GM12891 (cell line): ENCODE results near the gene LFNG.
"Not testable (repeated sequence)": the region's sequence is repeated elsewhere in the genome, so short reads cannot be mapped to it uniquely, and the experiment has no call there.

Experiments
- DNase-seq: peaks from one replicate; pipeline ENCODE4 v3.0.0; 2011; ENCODE audit warnings: low spot score; ENCODE audit not compliant: insufficient read length
- FAIRE-seq: peaks from 2 replicates; lab custom pipeline; 2011; peaks lifted over from hg19 to GRCh38; lab: Jason Lieb, UNC
- PAX5 ChIP-seq: IDR thresholded peaks from 2 replicates; pipeline ENCODE4 v1.6.1; 2011; ENCODE audit warnings: low read length, moderate library complexity, mild to moderate bottlenecking; ENCODE audit not compliant: insufficient read depth, severe bottlenecking
- POLR2A ChIP-seq: IDR thresholded peaks from 2 replicates; pipeline ENCODE4 v1.6.1; 2011; ENCODE audit warnings: low read depth, low read length, control low read depth
- POLR2AphosphoS5 ChIP-seq: IDR thresholded peaks from 2 replicates; pipeline ENCODE4 v1.6.1; 2011; ENCODE audit warnings: low read depth, low read length, control low read depth
- POU2F2 ChIP-seq: IDR thresholded peaks from 2 replicates; pipeline ENCODE4 v1.6.1; 2011; ENCODE audit warnings: low read depth, mild to moderate bottlenecking, control low read depth, low read length, moderate library complexity
- SPI1 ChIP-seq: IDR thresholded peaks from 2 replicates; pipeline ENCODE4 v1.6.1; 2011; ENCODE audit warnings: low read depth, low read length, control low read depth
- TAF1 ChIP-seq: IDR thresholded peaks from 2 replicates; pipeline ENCODE4 v1.6.1; 2011; ENCODE audit warnings: low read depth, low read length, control low read depth

LFNG gene

DNA sequence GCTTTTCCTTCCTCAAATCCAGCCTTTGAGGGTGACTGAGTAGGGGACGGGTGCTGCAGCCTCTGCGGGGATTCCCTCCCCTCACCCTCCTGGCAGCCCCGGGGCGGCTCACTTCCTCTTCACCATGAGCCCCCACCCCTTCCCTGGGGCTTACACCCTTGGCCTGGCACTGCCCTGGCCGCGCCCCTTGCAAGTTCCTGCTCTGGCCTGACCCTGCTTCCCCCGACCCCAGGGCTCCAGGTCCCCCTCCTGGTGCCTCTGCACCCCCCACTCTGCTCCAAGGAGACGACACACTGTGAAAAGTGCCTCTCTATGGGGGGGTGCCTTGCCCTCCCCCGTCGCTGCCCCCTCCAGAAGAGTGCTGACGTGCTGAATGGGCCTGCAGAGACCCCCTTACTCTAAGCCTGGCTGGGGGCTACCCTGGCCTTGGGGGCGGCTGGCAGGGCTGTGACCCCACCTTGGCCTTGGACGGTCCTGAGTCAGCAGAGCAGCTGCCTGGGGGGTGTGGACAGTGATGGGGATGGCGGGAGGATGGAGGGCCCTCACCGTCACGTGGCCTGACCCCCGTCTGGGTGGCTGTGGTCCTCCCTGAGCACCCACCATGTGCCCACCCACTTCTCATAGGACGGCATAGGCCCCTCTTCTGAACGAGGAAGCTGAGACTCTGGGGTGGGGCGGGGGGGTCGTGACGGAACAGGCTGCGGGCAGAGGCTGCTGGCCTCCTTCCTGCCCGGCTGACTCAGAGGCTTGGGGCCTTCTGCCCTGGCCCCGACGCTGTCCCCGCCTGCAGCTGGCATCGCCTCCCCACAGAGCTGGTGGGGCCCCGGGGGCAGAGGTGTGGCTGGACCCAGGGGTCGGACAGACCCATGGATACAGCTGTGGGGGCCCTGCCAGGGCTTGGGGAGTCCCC is 9.8 kb downstream of the LFNG start:
- TF ChIP-seq SPI1 (peak; percentile 84), TAF1 (no peak)
- no peak for DNase-seq
- peak; percentile 60 for FAIRE-seq

DNA sequence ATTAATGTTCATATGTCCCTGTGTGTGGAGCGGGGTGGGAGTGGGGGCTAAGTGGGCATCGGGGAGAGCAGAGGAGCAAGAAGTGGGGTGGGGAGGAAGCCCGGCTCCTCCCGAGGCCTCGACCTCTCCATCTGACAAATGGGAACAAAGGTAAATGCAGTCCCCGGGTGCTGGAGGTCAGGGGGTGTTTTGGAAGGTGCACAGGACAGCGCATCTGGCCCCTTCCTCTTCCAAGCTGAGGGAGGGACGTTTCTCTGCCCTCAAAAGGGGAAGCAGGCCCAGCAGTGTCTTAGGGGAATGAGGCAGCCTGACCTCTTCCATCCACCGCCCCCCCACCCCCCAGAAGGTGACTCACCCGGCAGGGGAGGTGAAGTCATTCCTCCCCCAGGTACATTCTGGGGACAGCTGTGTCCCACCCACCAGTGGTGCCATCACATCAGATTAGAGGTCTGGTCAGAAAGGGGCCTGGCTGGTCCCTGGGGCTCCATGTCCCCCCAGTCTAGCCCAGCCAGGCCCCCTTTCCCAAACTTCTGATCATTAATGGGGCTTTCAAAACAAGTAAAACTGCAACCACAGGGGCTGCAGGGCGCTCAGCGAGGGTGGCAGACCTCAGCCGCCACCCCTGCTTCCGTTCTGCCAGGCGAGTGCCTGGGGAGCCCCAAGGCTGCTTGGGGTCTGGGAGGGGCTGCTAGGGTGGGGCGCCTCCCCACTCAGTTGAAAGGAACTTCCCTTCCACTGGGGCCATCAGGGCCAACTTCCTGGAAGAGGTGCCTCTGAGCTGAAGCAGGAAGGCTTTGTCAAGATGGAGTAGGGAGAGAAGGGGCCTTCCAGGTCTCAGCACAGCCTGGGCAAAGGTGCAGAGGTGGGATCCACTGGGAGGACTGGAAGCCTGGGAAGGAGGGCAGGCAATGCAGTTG is 10.8 kb downstream of the LFNG start:
- no peak for TF ChIP-seq POU2F2
- no peak for TF ChIP-seq POLR2AphosphoS5
- TF ChIP-seq SPI1: peak; percentile 70
- TF ChIP-seq POLR2A: no peak
- no peak for TF ChIP-seq TAF1
- TF ChIP-seq PAX5: no peak
- FAIRE-seq (peak; percentile 85), DNase-seq (no peak)

DNA sequence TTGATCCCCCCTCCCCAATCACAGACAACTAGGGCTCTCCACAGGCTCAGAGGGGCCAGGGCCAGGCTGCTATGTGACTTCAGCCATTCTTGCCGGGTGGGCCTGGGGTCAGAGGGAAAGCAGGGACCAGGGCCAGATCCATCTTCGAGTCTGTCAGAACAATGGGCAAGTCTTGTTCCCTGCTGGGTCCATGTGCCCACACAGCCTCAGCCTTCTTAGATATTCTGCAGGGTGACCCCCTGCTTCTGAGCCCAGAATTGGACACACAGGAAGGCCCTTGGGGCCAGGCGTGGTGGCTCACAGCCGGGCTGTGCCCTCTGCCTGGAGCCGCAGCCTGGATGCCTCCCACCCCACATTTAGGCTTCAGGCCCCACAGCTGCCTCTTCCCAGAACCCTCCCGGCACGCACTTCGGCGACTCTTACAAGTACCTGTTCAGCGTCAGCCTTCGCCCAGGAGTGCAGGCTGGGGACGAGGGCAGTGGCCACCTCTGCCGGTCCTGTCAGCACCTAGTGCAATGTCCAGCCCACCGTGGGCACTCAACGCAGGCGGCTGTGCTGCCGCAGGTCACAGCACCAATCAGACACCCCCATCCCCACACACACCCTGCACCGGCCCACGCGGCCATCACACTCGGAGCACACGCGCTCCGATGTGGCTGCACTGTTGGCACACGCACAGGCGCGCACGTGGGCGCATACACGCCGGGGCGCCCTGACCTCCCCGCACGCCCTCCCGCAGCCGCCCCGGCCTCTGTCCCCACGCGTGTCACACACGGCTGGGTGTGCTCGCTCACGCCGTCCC is 11.6 kb downstream of the LFNG start:
- not testable (repeated sequence) for DNase-seq, FAIRE-seq

DNA sequence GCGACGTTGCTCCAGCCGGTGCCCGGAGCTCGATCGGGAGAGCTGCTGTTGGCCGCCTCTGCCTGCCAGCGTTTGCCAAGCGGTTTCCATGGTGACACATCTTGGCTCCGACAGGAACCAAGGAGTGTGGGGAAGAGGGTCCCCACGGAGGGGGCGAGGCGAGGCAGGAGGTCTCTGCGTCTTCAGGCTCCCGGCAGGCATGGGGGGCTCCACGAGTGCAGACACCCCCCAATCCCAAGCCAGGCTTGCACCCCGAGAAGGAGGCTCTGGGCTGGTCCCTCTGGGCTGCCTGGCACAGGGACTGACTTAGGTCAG is 12.2 kb downstream of the LFNG start:
- not testable (repeated sequence) for FAIRE-seq, DNase-seq

DNA sequence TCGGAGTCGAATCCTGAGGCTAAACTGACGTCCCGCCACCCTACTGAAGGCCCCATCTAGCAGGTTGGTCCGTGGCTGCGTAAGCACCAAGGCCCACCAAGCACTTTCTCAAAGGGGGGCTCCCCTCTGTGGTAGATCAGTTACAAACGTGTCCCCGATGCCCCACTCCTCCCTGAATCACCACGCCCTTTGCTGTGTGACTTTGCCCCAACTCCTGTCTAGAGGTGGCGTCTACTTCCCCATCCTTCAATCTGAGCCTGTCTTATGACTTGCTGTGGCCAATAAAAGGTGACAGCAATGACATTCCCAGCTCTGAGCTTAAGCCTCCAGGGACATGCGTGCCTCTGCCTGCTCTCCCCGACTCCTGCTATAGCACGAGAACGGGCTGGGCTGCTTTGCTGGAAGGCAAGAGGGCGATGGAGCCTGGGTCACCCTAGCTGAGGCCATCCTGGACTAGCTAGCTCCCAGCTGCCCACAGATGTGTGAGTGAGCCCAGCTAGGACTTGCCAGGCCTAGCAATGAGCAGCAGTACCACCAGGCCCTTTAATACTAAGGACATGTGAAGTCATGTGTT is 12.7 kb downstream of the LFNG start:
- not testable (repeated sequence) for DNase-seq, FAIRE-seq

DNA sequence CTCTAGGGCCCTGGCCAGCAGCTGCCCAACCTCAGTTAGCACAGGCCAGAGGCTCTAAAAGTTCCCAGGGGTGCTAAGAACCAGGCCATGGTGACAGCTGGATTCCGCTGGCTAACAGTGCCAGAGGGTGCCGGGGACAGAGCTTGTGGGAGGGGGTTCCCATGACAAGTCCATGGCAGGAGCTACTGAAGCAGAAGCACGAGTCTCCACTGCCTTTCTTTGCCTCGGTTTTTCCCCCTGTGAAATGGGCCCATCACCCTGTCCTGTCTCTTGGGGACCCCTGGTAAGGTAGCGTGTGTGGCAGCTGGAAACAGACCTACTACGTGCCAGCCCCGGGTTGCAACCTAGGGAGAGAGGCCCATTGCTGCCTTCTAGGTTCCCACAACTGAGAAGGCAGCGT is 13.2 kb downstream of the LFNG start:
- FAIRE-seq, DNase-seq: not testable (repeated sequence)

DNA sequence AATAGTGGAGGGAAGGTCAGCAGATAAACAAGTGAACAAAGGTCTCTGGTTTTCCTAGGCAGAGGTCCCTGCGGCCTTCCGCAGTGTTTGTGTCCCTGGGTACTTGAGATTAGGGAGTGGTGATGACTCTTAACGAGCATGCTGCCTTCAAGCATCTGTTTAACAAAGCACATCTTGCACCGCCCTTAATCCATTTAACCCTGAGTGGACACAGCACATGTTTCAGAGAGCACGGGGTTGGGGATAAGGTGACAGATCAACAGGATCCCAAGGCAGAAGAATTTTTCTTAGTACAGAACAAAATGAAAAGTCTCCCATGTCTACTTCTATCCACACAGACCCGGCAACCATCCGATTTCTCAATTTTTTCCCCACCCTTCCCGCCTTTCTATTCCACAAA is 14.0 kb downstream of the LFNG start:
- FAIRE-seq, DNase-seq: not testable (repeated sequence)

DNA sequence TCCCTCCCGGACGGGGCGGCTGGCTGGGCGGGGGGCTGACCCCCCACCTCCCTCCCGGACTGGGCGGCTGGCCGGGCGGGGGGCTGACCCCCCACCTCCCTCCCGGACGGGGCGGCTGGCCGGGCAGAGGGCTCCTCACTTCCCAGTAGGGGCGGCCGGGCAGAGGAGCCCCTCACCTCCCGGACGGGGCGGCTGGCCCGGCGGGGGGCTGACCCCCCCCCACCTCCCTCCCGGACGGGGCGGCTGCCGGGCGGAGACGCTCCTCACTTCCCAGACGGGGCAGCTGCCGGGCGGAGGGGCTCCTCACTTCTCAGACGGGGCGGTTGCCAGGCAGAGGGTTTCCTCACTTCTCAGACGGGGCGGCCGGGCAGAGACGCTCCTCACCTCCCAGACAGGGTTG is 14.6 kb downstream of the LFNG start:
- not testable (repeated sequence) for FAIRE-seq, DNase-seq

DNA sequence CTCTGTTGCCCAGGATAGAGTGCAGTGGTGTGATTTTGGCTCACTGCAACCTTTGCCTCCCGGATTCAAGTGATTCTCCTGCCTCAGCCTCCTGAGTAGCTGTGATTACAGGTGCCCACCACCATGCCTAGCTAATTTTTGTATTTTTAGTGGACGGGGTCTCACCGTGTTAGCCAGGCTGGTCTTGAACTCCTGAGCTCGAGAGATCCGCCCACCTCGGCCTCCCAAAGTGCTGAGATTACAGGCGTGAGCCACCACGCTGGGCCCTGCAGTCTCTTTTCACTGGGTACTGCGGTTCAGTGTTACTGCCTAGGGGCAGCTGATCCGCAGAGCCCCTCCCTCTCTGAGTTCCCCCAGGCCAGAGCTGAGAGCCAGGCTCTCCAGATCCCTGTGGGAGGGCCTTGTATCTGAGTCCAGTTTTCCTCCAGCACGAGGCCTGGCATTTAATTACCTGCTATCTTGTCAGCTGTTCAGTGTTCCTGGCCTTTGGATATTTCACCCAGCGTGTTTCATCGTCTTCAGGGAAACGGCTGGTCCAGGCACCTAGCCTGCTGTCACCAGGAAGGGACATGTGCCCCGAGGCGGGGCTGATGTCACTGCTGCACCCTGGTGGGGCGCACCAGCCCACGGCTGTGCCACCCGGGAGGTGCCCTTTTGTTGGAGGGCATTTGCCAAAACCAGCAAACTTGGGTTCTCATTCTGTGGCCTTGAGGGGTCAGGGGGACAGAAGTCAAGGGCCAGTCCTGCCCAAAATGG is 16.5 kb downstream of the LFNG start:
- DNase-seq: not testable (repeated sequence)
- peak; percentile 63 for FAIRE-seq

DNA sequence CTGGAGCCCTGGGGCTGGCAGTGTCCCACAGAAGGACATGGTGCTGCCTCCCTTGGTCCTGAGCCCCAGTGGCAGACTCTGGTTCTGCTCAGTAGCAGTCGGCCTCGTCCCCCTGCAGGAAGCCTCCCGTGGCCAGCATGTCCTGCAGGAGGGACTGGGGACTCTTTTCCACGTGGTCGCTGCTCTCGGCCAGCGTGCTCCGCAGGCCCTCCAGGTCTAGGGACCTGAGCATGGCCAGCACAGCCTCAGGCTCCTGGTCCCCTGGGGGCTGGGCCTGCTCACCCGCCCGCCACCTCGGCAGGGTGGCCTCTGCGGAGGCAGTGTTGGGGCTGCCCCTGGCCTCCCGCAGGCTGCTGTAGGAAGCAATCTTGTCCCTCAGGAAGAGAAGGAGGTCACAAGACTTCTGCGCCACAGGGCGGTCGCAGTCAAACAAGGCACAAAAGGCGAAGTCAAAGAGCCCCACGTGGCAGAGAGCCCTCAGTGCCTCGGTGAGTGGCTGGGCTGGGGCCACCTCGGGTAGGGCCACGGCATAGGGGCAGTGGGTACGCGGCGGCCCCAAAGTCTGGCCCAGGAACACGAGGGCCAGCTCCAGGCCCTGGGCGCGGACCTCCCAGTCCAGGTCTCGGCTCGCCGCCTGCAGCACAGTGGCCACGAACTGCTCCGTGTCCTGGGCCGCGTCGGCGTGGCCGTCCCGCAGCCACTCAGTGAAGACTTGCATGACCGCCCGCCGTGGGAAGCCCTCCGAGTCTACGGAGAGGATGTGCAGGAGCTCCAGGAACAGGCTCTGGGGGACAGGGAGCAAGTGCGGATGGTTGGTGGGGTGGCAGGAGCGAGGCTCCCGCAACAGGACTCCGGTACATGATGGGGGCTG is 18.6 kb downstream of the LFNG start:
- DNase-seq (no peak), FAIRE-seq (no peak)
- TF ChIP-seq POLR2AphosphoS5 (no peak), POLR2A (no peak), SPI1 (no peak), TAF1 (no peak), POU2F2 (no peak), PAX5 (no peak)
